22Rv1 (cell line): ENCODE measurements around the gene EIF5A.
A peak's percentile ranks its signal among the peaks of the same experiment; 100 is the strongest.
"Not testable (repeated sequence)": the region's sequence is repeated elsewhere in the genome, so short reads cannot be mapped to it uniquely, and the experiment has no call there.

ENCODE experiments used
- H3K27ac ChIP-seq: fragments of 450-650 bp; 2 replicates; pipeline ENCODE4 v1.5.1; 2017
- ZFX ChIP-seq: fragments of 450-650 bp; IDR thresholded peaks from 2 replicates; pipeline ENCODE4 v1.6.1; 2017; ENCODE audit warnings: antibody characterized with exemption, borderline replicate concordance
- TF ChIP-seq, protein P1 (sequence below): fragments of 450-650 bp; IDR thresholded peaks from 2 replicates; pipeline ENCODE4 v1.5.1; 2017; ENCODE audit warnings: mild to moderate bottlenecking

EIF5A gene

GRCh38 chr17:7329374-7329996 lies 22.1 kb downstream of the EIF5A start:
- TF ChIP-seq, protein P1, sequence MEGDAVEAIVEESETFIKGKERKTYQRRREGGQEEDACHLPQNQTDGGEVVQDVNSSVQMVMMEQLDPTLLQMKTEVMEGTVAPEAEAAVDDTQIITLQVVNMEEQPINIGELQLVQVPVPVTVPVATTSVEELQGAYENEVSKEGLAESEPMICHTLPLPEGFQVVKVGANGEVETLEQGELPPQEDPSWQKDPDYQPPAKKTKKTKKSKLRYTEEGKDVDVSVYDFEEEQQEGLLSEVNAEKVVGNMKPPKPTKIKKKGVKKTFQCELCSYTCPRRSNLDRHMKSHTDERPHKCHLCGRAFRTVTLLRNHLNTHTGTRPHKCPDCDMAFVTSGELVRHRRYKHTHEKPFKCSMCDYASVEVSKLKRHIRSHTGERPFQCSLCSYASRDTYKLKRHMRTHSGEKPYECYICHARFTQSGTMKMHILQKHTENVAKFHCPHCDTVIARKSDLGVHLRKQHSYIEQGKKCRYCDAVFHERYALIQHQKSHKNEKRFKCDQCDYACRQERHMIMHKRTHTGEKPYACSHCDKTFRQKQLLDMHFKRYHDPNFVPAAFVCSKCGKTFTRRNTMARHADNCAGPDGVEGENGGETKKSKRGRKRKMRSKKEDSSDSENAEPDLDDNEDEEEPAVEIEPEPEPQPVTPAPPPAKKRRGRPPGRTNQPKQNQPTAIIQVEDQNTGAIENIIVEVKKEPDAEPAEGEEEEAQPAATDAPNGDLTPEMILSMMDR = no peak
- TF ChIP-seq ZFX = no peak
- H3K27ac ChIP-seq = peak overlapping the region; percentile 85

- TF ChIP-seq ZFX = no peak
- TF ChIP-seq, protein P1 = no peak
- peak overlapping the region; percentile 85 for H3K27ac ChIP-seq
These were observed 22.7 kb downstream of the EIF5A start for GRCh38 chr17:7329997-7330637.

GRCh38 chr17:7330638-7331015 lies 23.2 kb downstream of the EIF5A start:
- no peak for TF ChIP-seq ZFX
- TF ChIP-seq, protein P1 = no peak
- H3K27ac ChIP-seq = peak overlapping the region; percentile 85

DNA sequence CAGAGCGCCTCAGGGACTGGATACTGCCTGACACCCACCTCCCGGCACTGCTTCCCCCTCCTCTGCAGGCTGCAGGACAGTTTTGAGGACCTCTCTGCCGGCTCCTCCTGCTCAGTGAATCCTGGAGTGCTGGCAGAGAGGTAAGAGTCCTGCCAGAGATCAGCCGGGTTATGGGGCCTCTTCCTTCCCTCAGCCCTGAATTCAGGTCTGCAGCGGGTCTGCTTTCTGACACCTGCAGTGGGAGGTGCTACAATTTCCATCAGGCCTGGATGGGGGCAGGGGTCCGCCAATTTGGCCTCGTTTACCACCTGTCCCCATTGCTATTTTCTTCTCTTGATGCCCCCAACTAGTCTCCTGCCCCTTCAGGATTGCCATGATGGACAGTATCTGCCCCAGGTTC lies 24.7 kb downstream of the EIF5A start:
- H3K27ac ChIP-seq = no peak overlapping the region

GRCh38 chr17:7332600-7333069 lies 25.2 kb downstream of the EIF5A start:
- H3K27ac ChIP-seq = not testable (repeated sequence)

More for the DNA sequence above, 24.7 kb downstream of the EIF5A start:
- TF ChIP-seq, protein P1 = no peak
- no peak for TF ChIP-seq ZFX

DNA sequence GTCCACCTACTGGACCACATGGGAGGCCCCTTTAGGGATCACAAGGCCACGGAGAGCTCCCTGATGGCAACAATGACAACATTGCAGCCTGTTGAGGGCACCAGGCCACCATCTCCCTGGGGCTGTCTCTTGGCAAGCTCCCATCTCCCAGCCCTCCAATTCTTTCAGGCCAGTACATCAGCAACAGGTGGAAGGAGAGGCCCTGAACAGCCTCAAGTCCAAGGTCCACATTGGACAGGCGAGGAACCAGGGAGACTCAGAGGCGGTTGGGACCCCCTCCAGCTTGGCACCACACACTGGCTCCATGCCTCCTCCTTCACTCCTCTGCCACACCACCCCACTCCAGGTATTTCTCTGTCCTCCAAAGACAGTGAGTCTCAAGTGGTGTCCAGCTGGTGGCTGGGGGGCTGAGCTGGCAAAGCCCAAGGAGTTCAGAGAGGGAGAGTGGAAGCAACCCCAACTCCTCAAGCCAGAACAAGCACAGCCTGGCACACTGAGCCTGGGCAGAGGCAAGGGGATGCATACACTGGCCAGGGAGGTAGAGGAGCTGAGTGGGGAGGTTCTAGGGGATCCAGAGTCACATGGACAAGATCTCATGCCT lies 27.6 kb downstream of the EIF5A start:
- no peak for TF ChIP-seq ZFX
- TF ChIP-seq, protein P1 = no peak
- no peak overlapping the region for H3K27ac ChIP-seq

GRCh38 chr17:7335765-7336164 lies 28.3 kb downstream of the EIF5A start:
- H3K27ac ChIP-seq = not testable (repeated sequence)
